Activated T-helper 17 cell treated with anti-CD3 and anti-CD28 coated beads, Interleukin-2, amount 50 U/mL, for 72 hours (primary cell): Measurements from ENCODE around the gene RASGEF1C. TPM values are rescaled to one million over a fixed set of nuclear protein-coding genes. Genes with fewer than 3 reads are reported as not detected.

ENCODE experiments used
- ATAC-seq: fragments of 150-1000 bp; cut with Tn5 transposase; replicated peaks from 2 replicates; pipeline ENCODE4 v1.10.0; 2021; ENCODE audit warnings: mild to moderate bottlenecking, moderate library complexity
- H3K27ac Mint-ChIP-seq: one replicate; pipeline ENCODE4 v1.8.0; 2022; ENCODE audit warnings: mixed read lengths
- H3K27me3 Mint-ChIP-seq: one replicate; pipeline ENCODE4 v1.8.0; 2022; ENCODE audit warnings: mixed read lengths
- H3K36me3 Mint-ChIP-seq: one replicate; pipeline ENCODE4 v1.8.0; 2022; ENCODE audit warnings: low read depth, mild to moderate bottlenecking, mixed read lengths
- H3K4me1 Mint-ChIP-seq: one replicate; pipeline ENCODE4 v1.8.0; 2022; ENCODE audit warnings: mixed read lengths
- H3K4me3 Mint-ChIP-seq: one replicate; pipeline ENCODE4 v1.8.0; 2022; ENCODE audit warnings: mild to moderate bottlenecking, mixed read lengths
- H3K9me3 Mint-ChIP-seq: one replicate; pipeline ENCODE4 v1.8.0; 2022; ENCODE audit warnings: mixed read lengths
- total RNA-seq, 2 donors: library from RNA; stranded (reverse); gene quantifications; one replicate each; pipeline ENCODE4 v1.2.3, GENCODE V29; 2022

Gene RASGEF1C
- total RNA-seq, 2 donors from 2014 or later: not detected

DNA sequence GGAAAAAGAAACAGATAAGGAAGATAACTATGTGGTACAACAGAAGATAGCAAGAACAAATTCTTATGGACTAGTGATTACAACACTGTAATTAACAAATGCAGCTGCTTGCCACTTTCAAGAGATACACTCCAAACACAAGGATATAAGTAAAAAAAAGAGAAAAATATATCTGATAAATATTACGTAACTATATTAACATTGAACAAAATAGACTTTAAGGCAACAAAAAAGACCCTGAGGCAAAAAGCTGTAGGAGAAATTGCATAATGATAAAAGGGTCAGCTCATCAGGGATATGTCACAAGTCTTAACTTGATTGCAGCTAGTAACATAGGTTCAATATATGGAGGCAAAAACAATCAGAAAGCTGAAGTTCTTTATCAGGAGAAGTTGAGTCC lies 86.1 kb downstream of the RASGEF1C start:
- H3K9me3 Mint-ChIP-seq: no peaks in the 10 kb centered on the region
- H3K27ac Mint-ChIP-seq: no peak overlapping the region
- no peaks in the 10 kb centered on the region for H3K36me3 Mint-ChIP-seq
- no peak for ATAC-seq
- peaks cover 9% of the 10 kb centered on the region for H3K27me3 Mint-ChIP-seq
- H3K4me1 Mint-ChIP-seq: no peaks in the 10 kb centered on the region
- no peak overlapping the region for H3K4me3 Mint-ChIP-seq

DNA sequence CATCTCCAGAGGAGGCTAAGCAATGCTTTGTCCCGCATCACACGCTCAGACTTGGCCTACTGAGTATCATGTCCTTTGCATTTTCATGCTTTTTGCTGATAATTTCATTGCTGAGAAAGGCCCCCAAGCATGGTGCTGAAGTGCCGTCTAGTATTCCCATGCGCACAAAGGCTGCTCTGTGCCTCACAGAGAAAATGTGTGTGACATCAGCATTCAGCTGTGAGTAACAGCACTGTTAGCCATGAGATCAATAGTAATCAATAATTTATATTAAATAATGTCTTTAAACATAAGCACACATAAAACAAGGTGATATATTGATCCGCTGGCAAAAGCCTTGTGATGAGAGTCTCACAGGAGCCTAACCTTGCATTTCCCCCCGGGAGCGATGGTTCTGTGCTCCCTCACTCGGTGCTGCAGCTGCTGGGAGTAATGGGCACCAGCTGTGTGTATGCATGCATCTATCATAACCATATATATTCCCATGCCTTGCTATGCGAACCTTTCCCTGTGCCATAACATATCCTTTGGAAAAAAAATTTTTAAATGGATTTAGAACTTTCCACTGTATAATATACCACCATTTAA lies 87.1 kb downstream of the RASGEF1C start:
- no peak for ATAC-seq
- no peak overlapping the region for H3K4me3 Mint-ChIP-seq
- H3K36me3 Mint-ChIP-seq: no peaks in the 10 kb centered on the region
- peaks cover 9% of the 10 kb centered on the region for H3K27me3 Mint-ChIP-seq
- H3K4me1 Mint-ChIP-seq: no peaks in the 10 kb centered on the region
- no peak overlapping the region for H3K27ac Mint-ChIP-seq
- H3K9me3 Mint-ChIP-seq: no peaks in the 10 kb centered on the region

DNA sequence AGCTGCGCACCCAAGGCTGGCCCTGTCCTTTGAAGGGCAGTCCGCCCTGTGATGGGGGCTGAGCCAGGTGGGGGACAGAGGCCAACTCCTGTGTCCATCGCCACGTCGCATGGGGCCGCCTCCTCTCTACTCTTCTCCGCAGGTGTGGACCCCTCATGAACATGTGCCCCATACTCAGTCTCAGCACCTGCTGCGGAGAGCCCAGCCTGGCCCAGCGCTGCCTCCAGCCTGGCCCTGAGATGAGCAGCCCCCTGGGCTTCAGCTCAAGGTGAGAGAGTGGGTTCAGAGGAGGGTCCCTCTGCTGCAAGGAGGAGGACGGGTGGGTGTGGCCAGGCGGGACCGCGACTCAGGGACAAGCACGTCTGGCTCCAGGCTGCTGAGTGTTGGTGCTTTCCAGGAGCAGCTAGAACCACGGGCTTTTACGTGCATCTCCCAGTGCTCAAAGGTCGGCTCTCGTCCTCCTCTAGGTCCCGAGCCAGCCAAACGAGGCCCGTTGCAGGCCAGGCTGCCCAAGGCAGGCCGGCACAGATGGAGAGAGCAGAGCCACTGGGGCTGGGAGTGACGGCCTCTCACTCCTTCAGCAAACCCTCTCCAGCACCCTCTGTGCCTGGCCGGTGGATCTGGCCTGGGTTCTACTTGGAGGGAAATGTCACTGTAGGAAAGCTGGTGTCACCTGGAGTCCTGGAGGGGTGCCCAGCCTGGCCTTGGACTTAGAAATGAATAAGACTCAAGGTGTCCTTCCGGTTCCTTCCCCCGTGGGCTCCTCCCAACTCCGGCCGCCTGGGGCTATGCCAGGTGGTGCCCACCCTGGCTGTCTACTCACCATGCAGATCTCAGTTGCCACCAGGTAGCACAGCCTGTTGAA lies 88.5 kb downstream of the RASGEF1C start:
- Mint-ChIP-seq H3K9me3 (no peaks in the 10 kb centered on the region), H3K27ac (no peak overlapping the region), H3K4me3 (no peak overlapping the region), H3K27me3 (peaks cover 3% of the 10 kb centered on the region), H3K4me1 (no peaks in the 10 kb centered on the region), H3K36me3 (no peaks in the 10 kb centered on the region)
- ATAC-seq: no peak

DNA sequence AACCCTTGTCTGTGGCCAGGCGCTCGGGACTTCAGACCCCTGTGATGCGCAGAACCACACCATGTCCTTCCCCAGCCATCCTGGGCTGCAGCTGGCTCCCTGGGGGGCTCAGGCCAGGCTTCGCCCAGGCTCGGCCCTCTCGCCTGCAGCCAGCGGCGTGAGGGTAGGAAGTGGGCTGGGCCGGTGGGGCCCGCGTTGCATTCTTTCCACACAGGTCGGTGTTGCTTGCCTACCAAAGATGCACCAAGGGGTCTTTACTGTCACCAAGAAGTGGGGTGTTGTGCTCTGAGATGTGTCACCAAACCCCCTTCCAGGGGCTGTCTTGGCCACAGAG lies 89.1 kb downstream of the RASGEF1C start:
- Mint-ChIP-seq H3K4me1 (no peaks in the 10 kb centered on the region), H3K9me3 (no peaks in the 10 kb centered on the region), H3K27me3 (peaks cover 3% of the 10 kb centered on the region), H3K36me3 (no peaks in the 10 kb centered on the region), H3K4me3 (no peak overlapping the region), H3K27ac (no peak overlapping the region)
- no peak for ATAC-seq

DNA sequence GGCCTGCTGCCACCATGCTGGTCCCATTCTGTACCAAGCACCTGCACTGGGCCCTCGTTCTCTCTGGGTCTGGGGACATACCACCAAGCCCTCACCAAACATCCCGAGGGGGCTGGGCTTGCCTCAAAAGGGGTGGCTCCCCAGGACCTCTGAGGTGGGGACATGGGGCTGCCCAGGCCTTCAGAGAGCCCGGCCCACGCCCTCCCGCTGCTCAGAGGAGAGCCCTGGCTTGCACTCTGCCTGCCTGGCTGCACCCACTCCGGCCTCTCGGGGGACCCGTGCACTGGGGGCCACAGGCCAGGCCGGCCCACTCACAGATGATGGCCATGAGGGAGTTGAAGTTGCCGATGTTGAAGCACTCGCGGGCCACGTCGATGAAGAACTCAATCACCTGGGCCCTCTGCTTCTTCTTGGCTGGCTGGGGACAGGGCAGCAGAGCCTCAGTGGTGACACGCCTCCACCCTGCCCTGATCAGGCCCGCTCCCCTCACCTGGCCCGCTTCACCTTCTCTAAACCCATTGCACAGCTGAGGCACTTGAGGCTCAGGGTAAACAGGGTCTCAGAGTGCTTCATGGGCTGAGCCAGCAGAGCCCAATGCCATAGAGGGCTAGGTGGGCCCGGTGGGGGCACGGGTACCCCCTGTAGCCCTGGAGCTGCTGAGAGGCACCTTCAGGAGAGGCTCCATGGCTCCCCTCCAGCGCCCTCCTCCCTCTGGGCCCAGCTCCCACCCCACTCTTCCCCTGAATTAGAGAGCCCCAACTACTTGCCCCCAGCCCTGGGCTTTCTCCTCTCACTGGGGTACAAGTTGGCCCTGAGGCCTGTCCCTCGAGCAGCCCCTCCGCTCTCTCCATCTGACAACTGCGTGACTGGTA lies 89.7 kb downstream of the RASGEF1C start:
- no peak for ATAC-seq
- Mint-ChIP-seq H3K4me3 (no peak overlapping the region), H3K36me3 (no peaks in the 10 kb centered on the region), H3K27ac (no peak overlapping the region), H3K9me3 (no peaks in the 10 kb centered on the region), H3K4me1 (no peaks in the 10 kb centered on the region), H3K27me3 (peaks cover 3% of the 10 kb centered on the region)

DNA sequence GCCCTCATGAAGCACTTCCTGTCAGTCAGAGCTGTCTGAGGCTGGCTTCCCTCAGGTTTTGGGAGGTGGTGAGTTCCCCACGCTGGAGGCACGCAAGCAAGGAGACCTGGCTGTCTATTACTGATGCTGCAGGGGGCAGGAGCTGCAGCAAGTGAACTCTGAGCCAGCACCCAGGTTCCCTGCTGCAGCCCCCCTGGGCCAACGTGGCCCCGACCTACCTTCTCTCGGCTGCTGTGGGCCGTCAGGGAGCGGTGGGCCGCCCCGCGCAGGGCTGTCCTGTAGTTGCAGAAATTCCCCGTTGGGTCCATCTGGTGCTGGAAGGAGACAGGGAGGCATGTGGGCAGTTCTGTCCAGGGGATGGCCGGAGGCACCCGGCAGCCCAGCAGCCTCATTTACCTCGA lies 90.6 kb downstream of the RASGEF1C start:
- no peaks in the 10 kb centered on the region for H3K4me1 Mint-ChIP-seq
- no peaks in the 10 kb centered on the region for H3K9me3 Mint-ChIP-seq
- ATAC-seq: no peak
- H3K27me3 Mint-ChIP-seq: peaks cover 3% of the 10 kb centered on the region
- H3K36me3 Mint-ChIP-seq: no peaks in the 10 kb centered on the region
- H3K27ac Mint-ChIP-seq: no peak overlapping the region
- no peak overlapping the region for H3K4me3 Mint-ChIP-seq

DNA sequence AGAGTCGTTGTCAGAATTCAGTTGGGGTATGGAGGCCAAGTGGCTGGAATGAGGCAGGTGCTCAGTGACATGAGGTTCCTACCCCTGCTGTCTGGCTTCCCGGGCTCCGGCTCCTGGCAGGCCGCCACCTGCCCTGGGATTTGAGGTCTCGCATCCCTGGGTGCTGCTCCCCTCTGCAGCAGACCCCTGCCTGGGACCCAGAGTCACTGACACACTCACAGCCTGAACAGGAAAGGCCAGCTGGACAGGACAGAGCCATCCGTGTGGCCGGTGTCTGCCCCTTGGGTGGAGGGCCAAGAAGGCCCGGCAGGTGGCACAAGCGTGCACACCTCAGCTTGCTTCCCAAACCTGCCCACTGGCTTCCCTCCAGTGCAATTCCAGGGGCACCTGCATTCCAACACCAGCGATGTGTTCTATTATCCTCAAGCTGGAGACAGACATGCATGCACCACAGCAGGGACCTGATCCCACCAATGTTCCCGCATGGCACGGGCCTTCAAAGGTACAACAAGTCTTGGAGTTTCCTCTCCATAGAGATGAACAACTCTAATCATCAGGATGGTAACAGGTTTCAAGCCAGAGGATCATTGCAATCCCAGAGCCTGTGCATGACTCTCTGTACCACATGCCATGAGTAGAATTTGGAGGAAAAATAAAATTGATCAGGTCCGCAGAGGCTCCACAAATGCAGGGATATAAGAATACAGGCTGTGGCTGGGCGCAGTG lies 91.8 kb downstream of the RASGEF1C start:
- ATAC-seq: no peak
- no peak overlapping the region for H3K27ac Mint-ChIP-seq
- no peak overlapping the region for H3K4me3 Mint-ChIP-seq
- no peaks in the 10 kb centered on the region for H3K9me3 Mint-ChIP-seq
- no peaks in the 10 kb centered on the region for H3K4me1 Mint-ChIP-seq
- no peaks in the 10 kb centered on the region for H3K36me3 Mint-ChIP-seq
- H3K27me3 Mint-ChIP-seq: peaks cover 3% of the 10 kb centered on the region

DNA sequence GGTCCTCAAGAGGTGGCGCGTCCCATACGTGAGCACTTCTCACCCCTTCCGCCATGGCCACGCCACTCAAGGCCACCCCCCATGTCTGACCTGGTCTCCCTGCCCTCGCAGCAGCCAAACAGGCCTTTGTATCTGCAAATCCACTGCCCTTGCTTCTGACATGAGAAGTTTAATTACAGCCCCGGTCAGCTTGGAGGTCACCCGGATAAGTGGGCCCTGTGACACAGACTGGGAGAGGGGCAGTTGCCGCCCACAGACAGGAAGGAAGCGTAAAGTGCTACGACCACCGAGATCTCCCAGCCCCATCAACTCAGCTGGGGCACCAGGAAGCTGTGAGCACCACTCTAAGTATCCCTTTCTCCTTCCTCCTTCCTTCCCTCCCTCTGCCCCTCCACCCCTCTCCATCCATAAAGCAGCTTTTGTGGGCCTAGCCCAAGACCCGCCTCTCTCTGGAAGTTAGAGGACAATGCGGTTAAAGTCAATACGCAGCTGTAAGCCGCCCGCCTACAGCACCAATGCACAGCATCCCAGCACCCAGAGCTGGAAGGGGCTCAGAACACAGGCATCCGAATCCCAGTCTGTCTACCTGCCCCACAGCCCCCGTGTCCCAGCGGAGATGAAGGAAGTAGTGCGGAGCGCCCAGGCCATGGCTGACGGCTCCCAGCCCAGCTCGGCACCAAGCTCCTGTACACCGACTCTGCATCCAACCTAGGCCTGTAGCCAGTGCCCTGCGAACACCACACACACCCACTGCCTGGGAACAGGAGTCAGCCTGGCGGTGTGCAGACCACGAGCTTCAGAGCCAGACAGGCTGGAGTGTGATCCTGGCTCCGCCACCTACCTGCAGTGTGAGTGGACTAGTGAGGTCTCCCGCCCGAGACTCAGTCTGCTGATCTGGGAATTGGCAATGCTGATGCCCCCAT lies 92.7 kb downstream of the RASGEF1C start:
- Mint-ChIP-seq H3K27me3 (no peaks in the 10 kb centered on the region), H3K27ac (no peak overlapping the region), H3K4me1 (no peaks in the 10 kb centered on the region), H3K36me3 (no peaks in the 10 kb centered on the region), H3K4me3 (no peak overlapping the region), H3K9me3 (no peaks in the 10 kb centered on the region)
- no peak for ATAC-seq

DNA sequence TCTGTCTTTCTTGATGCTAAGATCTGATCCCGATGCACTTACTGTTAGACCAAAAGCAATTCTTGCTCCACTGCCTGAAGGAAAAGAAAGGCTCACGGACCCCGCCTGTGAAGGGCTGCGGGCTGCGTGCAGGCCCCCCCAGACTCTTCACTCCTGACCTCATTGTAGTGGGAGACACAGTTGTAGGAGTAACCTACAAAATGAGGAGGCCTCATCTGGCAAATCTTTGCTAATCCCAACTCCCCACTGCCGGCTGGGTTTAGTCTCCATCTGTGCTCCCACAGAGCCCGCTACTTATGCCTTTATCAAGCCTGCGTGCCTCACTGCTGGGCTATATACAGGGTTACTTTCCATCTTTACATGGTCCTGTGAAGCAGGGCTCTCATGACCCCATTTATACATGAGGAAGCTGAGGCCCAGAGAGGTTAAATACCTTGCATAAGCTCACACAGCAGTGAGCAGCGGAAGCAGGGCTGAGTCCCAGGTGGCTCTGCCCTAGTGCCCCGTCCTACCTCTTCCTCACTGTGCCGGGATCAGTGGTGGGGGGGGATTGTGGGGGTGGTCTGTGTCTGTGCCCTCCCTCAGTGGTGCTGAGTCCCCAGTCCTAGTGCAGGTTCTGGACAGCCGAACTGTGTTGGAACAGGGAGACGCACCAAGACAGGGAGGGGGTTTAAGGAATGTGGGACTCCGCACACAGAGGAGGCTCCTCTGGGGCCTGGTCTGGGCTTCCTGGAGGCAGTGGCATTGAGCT lies 93.5 kb downstream of the RASGEF1C start:
- Mint-ChIP-seq H3K4me3 (no peak overlapping the region), H3K27ac (no peak overlapping the region), H3K36me3 (no peaks in the 10 kb centered on the region), H3K9me3 (no peaks in the 10 kb centered on the region), H3K4me1 (no peaks in the 10 kb centered on the region), H3K27me3 (no peaks in the 10 kb centered on the region)
- no peak for ATAC-seq

DNA sequence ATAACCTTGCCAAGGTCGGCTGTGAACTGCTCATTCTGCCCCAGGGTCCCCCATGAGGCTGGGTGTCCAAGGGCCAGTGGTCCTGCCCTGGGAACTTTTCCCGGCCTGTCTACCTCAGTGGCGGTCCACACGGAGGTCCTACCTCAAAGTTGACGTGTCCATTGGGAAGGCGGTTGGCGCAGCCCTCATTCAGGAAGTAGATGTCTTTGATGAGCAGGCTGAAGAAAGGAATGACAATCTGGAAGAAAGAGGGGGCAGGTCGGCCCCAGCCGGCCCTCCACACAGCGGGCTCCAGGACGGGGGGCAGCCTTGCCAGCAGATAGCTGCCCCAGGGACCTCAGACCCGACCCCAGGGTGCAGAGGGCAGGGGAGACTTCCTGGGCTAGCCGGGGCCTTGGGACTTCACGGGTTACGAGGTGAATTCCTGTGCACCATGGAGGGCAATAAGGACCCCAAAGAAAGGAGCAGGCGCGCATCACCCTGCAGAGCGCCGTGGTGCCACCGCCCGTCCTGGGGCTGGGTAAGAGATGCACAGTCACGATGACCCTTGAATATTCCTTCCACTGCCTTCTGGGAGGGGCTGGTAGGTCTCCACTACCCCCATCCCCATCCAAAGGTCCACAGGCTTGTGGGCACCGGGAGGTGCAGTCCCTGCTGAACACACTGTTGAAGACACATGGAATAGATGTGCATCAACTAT lies 94.6 kb downstream of the RASGEF1C start:
- no peaks in the 10 kb centered on the region for H3K36me3 Mint-ChIP-seq
- H3K27me3 Mint-ChIP-seq: peaks cover 2% of the 10 kb centered on the region
- no peak for ATAC-seq
- no peak overlapping the region for H3K27ac Mint-ChIP-seq
- no peaks in the 10 kb centered on the region for H3K4me1 Mint-ChIP-seq
- H3K4me3 Mint-ChIP-seq: no peak overlapping the region
- H3K9me3 Mint-ChIP-seq: no peaks in the 10 kb centered on the region

DNA sequence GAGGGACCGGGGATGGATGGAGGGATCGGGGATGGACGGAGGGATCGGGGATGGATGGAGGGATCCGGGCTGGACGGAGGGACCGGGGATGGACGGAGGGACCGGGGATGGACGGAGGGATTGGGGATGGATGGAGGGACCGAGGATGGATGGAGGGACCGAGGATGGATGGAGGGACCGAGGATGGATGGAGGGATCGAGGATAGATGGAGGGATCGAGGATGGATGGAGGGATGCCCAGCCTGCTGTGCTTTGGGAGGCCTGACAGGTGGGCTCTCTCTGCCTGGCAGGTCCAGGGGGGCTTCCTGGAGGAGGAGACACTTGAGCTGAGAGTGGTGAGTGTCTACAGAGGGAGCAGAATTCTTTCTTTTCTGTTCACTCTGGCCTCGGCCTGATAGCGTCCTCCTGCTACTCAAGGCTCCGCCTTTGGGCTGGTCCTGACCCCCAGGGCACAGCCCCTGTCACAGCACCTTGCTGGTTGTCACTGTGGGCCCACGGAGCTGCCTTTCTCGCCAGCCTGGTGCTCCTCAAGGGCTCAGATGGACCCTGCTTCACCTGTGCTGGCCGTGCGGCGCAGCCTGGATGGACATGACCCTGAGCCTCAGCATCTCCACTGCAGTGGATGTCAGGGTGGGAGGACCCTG lies 95.2 kb downstream of the RASGEF1C start:
- H3K27ac Mint-ChIP-seq: no peak overlapping the region

DNA sequence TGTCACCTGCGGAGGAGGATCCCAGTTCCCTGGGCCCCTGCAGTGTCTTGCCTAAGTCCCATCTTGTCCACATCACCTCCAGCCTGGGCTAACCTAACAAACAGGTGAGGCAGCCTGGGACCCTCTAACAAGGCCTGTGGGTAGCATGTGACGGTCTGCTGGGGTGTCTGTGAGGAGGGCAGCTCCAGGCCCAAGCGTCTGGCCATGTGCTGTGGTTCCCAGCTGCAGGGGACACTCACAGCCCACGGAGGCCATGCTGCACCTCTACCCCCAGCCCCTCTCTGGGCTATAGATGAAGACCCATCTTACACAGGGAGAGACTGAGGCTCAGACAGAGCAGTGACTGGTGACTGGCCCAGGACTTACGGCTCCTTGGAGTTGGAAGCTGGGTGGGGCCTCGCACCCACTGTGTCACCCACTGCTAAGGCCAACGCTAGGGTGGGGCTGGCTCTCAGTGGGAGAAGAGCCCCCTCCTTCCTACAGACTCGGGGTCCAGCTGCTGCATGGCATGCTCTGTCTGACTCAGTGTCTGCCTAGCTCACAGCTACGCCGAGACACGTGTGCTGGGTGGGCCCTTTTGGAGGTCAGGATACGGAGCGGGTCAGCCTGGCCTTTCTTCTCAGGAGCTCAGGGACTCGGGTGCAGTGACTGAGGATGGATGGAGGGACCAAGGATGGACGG lies 96.7 kb downstream of the RASGEF1C start:
- no peak overlapping the region for H3K27ac Mint-ChIP-seq
- H3K36me3 Mint-ChIP-seq: no peaks in the 10 kb centered on the region
- H3K27me3 Mint-ChIP-seq: peaks cover 4% of the 10 kb centered on the region
- no peak for ATAC-seq
- no peaks in the 10 kb centered on the region for H3K4me1 Mint-ChIP-seq
- H3K9me3 Mint-ChIP-seq: peaks cover 5% of the 10 kb centered on the region
- no peak overlapping the region for H3K4me3 Mint-ChIP-seq

More for the DNA sequence above, 95.2 kb downstream of the RASGEF1C start:
- ATAC-seq: no peak
- no peaks in the 10 kb centered on the region for H3K9me3 Mint-ChIP-seq
- H3K4me1 Mint-ChIP-seq: no peaks in the 10 kb centered on the region
- H3K4me3 Mint-ChIP-seq: no peak overlapping the region
- peaks cover 4% of the 10 kb centered on the region for H3K27me3 Mint-ChIP-seq
- no peaks in the 10 kb centered on the region for H3K36me3 Mint-ChIP-seq
